PFSK-1 (cell line): Measurements from ENCODE around the gene PERM1.

Experiments used
- FOXP2 ChIP-seq: optimal IDR thresholded peaks from 2 replicates; pipeline ENCODE3; 2011; ENCODE audit warnings: borderline replicate concordance, control low read depth, inconsistent platforms; ENCODE audit not compliant: insufficient read depth; ENCODE audit errors: extremely low read length, extremely low read depth
- POLR2AphosphoS5 ChIP-seq: IDR thresholded peaks from 2 replicates; pipeline ENCODE4 v1.6.1; 2012; ENCODE audit warnings: low read depth, mild to moderate bottlenecking, control low read depth, low read length, moderate library complexity
- SIN3A ChIP-seq: IDR thresholded peaks from 2 replicates; pipeline ENCODE4 v1.6.1; 2012; ENCODE audit warnings: mild to moderate bottlenecking, low read length, moderate library complexity, borderline replicate concordance; ENCODE audit not compliant: insufficient read depth
- TAF1 ChIP-seq: IDR thresholded peaks from 2 replicates; pipeline ENCODE4 v1.6.1; 2012; ENCODE audit warnings: low read length, control low read depth, borderline replicate concordance; ENCODE audit not compliant: insufficient read depth
- TF ChIP-seq, protein P1 (sequence below), 2 experiments: IDR thresholded peaks; 2 replicates each; pipeline versions ENCODE4 v1.6.1 to v1.8.0; 2011 to 2012; ENCODE audit warnings: low read depth in 2 of 2, low read length in 2 of 2, control low read depth in 1 of 2, inconsistent platforms in 1 of 2, mild to moderate bottlenecking in 1 of 2, moderate library complexity in 1 of 2; ENCODE audit not compliant: insufficient read depth in 1 of 2

Gene PERM1

DNA sequence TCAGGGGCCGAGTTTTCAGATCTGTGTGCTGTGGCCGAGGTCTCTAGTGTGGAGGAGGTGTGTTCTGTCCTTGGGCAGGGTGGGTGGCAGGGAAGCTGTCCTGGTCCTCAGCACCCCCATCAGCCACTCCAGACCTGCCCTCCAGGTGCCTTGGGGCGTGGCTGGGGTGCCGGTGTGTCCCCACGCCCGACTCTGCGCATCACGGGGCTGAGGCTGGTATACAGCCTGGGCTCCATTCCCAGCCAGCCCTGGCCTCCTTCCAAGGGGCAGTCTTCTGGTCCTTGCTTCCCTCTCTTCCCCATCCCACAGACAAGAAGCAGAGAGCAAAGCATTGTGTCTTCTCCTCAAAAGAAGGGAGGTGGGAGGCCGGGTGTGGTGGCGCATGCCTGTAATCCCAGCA is 54.1 kb downstream of the PERM1 start:
- no peak for TF ChIP-seq FOXP2
- no peak for TF ChIP-seq SIN3A
- TF ChIP-seq TAF1 = no peak

GRCh38 chr1:927234-927633 is 54.7 kb downstream of the PERM1 start:
- no peak for TF ChIP-seq POLR2AphosphoS5
- TF ChIP-seq, protein P1, sequence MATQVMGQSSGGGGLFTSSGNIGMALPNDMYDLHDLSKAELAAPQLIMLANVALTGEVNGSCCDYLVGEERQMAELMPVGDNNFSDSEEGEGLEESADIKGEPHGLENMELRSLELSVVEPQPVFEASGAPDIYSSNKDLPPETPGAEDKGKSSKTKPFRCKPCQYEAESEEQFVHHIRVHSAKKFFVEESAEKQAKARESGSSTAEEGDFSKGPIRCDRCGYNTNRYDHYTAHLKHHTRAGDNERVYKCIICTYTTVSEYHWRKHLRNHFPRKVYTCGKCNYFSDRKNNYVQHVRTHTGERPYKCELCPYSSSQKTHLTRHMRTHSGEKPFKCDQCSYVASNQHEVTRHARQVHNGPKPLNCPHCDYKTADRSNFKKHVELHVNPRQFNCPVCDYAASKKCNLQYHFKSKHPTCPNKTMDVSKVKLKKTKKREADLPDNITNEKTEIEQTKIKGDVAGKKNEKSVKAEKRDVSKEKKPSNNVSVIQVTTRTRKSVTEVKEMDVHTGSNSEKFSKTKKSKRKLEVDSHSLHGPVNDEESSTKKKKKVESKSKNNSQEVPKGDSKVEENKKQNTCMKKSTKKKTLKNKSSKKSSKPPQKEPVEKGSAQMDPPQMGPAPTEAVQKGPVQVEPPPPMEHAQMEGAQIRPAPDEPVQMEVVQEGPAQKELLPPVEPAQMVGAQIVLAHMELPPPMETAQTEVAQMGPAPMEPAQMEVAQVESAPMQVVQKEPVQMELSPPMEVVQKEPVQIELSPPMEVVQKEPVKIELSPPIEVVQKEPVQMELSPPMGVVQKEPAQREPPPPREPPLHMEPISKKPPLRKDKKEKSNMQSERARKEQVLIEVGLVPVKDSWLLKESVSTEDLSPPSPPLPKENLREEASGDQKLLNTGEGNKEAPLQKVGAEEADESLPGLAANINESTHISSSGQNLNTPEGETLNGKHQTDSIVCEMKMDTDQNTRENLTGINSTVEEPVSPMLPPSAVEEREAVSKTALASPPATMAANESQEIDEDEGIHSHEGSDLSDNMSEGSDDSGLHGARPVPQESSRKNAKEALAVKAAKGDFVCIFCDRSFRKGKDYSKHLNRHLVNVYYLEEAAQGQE (IDR thresholded peaks at IDR 0.05; ENCODE audit: insufficient read depth in 1 of 2, low read depth in 2 of 2, low read length in 2 of 2) = no peak
- no peak for TF ChIP-seq TAF1
- no peak for TF ChIP-seq FOXP2
- no peak for TF ChIP-seq SIN3A

- no peak; the same call in 1 of the 2 replicates for TF ChIP-seq POLR2AphosphoS5
- 0 out of 2 replicates have a peak, but pooled peaks have one; percentile 40 for TF ChIP-seq TAF1
- no peak for TF ChIP-seq SIN3A
Measured at GRCh38 chr1:925561-926421, 56.1 kb downstream of the PERM1 start.
